Measurements from ENCODE around the gene ZMYM2.

DNA sequence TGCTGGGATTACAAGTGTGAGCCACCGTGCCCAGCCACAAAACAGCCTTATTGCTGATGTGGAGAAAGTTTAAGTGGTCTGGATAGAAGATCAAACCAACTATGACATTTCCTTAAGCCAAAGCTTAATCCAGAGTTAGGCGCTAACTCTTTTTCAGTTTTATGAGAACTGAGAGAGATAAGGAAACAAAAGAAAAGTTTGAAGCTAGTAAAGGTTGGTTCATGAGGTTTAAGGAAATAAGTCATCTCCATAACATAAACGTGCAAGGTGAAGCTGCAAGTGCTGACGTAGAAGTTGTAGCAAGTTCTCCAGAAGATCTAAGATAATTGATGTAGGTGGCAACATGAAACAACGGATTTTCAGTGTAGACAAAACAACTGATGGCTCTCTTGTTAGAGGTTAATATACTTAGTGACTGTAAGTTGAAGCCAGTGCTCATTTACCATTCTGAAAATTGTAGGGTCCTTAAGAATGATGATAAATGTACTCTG, 41.6 kb downstream of the ZMYM2 start:
- TF ChIP-seq, protein P1, sequence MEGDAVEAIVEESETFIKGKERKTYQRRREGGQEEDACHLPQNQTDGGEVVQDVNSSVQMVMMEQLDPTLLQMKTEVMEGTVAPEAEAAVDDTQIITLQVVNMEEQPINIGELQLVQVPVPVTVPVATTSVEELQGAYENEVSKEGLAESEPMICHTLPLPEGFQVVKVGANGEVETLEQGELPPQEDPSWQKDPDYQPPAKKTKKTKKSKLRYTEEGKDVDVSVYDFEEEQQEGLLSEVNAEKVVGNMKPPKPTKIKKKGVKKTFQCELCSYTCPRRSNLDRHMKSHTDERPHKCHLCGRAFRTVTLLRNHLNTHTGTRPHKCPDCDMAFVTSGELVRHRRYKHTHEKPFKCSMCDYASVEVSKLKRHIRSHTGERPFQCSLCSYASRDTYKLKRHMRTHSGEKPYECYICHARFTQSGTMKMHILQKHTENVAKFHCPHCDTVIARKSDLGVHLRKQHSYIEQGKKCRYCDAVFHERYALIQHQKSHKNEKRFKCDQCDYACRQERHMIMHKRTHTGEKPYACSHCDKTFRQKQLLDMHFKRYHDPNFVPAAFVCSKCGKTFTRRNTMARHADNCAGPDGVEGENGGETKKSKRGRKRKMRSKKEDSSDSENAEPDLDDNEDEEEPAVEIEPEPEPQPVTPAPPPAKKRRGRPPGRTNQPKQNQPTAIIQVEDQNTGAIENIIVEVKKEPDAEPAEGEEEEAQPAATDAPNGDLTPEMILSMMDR (IDR thresholded peaks at IDR 0.05; ENCODE audit: extremely low read depth in 1 of 2, insufficient read depth in 1 of 2, low read depth in 1 of 2, low read length in 2 of 2), result no peak
- TF ChIP-seq EZH2 (IDR thresholded peaks at IDR 0.05; ENCODE audit: borderline replicate concordance, low read depth, low read length, severe bottlenecking), result no peak
- no peak for TF ChIP-seq MYC (IDR thresholded peaks at IDR 0.05; ENCODE audit: low read depth, low read length)
- no peak for TF ChIP-seq POLR2A (IDR thresholded peaks at IDR 0.05; ENCODE audit: low read depth, low read length)
- no peak for TF ChIP-seq JUN (IDR thresholded peaks at IDR 0.05; ENCODE audit: borderline replicate concordance, insufficient read depth, insufficient read length, low read depth)
- no peak for TF ChIP-seq MAX (IDR thresholded peaks at IDR 0.05; ENCODE audit: insufficient read depth, insufficient read length)
- TF ChIP-seq FOS (IDR thresholded peaks at IDR 0.05; ENCODE audit: borderline replicate concordance, insufficient read depth, low read length), result no peak
- TF ChIP-seq POLR2AphosphoS5 (IDR thresholded peaks at IDR 0.05; ENCODE audit: insufficient read depth, low read depth, low read length), result no peak
- no peak for TF ChIP-seq GATA2 (IDR thresholded peaks at IDR 0.05; ENCODE audit: insufficient read depth, insufficient read length, low read depth, low read length)
